ENCODE data around the gene TEAD1. TPM values are rescaled to one million over a fixed set of nuclear protein-coding genes. Genes with fewer than 3 reads are reported as not detected.

TEAD1 gene
- total RNA-seq, 6 donors from 2014 or later, result 53.5 to 141 (median 80.2) TPM

- 6 to 8% methylated on average over 8 to 13 of the region's 13 CpGs for WGBS, 2 donors
- peak overlapping the region in 2 of 4 donors; percentile 19 to 20 for H3K4me3 ChIP-seq
- H3K36me3 ChIP-seq, result no peaks in the 10 kb centered on the region
- H3K9me3 ChIP-seq, result no peaks in the 10 kb centered on the region
- peak overlapping the region; percentile 82 to 92 (median 88) for H3K27ac ChIP-seq
- H3K27me3 ChIP-seq, result no peaks in the 10 kb centered on the region
- ATAC-seq (ENCODE audit: low FRiP score in 2 of 2) (peak; percentile 84 to 93), DNase-seq (peak; percentile 47 to 70)
- H3K4me1 ChIP-seq, result peaks cover 39 to 57% (median 47%) of the 10 kb centered on the region in 4 donors
- TF ChIP-seq POLR2AphosphoS5 (IDR thresholded peaks at IDR 0.05), result peak; percentile 79 to 81
- TF ChIP-seq, protein P1, sequence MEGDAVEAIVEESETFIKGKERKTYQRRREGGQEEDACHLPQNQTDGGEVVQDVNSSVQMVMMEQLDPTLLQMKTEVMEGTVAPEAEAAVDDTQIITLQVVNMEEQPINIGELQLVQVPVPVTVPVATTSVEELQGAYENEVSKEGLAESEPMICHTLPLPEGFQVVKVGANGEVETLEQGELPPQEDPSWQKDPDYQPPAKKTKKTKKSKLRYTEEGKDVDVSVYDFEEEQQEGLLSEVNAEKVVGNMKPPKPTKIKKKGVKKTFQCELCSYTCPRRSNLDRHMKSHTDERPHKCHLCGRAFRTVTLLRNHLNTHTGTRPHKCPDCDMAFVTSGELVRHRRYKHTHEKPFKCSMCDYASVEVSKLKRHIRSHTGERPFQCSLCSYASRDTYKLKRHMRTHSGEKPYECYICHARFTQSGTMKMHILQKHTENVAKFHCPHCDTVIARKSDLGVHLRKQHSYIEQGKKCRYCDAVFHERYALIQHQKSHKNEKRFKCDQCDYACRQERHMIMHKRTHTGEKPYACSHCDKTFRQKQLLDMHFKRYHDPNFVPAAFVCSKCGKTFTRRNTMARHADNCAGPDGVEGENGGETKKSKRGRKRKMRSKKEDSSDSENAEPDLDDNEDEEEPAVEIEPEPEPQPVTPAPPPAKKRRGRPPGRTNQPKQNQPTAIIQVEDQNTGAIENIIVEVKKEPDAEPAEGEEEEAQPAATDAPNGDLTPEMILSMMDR (IDR thresholded peaks at IDR 0.05), result peak in 1 of 6 experiments; percentile 3
- peak in 2 of 4 donors; percentile 21 to 33 for TF ChIP-seq POLR2A (IDR thresholded peaks at IDR 0.05)
- TF ChIP-seq EP300 (IDR thresholded peaks at IDR 0.05), result peak in 2 of 4 donors; percentile 72
These were observed 19.4 kb downstream of the TEAD1 start for GRCh38 chr11:12693479-12694182.

DNA sequence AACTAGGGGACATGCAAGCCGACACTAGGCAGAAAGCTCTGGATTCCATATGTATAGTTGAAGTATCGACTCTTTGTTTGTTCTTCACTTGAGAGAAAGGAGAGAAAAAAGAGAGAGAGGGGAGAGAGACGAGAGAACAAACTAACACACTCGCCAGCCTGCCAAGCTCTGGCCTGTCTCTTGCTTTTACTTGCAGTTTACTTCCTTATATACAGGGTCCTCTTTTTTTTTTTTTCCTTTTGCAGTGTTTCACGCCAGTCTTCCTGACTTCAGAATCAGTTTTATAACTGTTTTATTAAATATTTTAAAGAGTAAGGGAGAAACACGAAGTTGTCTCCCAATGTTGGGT is 19.9 kb downstream of the TEAD1 start:
- peak in 1 of 2 donors; percentile 27 for ATAC-seq (ENCODE audit: low FRiP score in 2 of 2)
- Histone ChIP-seq H3K4me1 (peaks cover 36 to 53% (median 44%) of the 10 kb centered on the region in 4 donors), H3K36me3 (no peaks in the 10 kb centered on the region), H3K27me3 (no peaks in the 10 kb centered on the region), H3K9me3 (no peaks in the 10 kb centered on the region), H3K4me3 (peak overlapping the region in 2 of 4 donors; percentile 19 to 20), H3K27ac (peak overlapping the region; percentile 82 to 92 (median 88))
- no peak for DNase-seq
- no peak for TF ChIP-seq POLR2AphosphoS5 (IDR thresholded peaks at IDR 0.05)
- TF ChIP-seq EP300 (IDR thresholded peaks at IDR 0.05), result no peak
- TF ChIP-seq, protein P1 (IDR thresholded peaks at IDR 0.05), result no peak
- TF ChIP-seq POLR2A (IDR thresholded peaks at IDR 0.05), result peak in 2 of 4 donors; percentile 12 to 21
- 7 to 10% methylated on average over 6 of the region's 6 CpGs for WGBS, 2 donors

- Histone ChIP-seq H3K4me1 (peaks cover 36 to 53% (median 43%) of the 10 kb centered on the region in 4 donors), H3K27ac (peak overlapping the region in 3 of 4 donors; percentile 82 to 92 (median 90))
These were observed 21.1 kb downstream of the TEAD1 start for GRCh38 chr11:12695221-12695794.

DNA sequence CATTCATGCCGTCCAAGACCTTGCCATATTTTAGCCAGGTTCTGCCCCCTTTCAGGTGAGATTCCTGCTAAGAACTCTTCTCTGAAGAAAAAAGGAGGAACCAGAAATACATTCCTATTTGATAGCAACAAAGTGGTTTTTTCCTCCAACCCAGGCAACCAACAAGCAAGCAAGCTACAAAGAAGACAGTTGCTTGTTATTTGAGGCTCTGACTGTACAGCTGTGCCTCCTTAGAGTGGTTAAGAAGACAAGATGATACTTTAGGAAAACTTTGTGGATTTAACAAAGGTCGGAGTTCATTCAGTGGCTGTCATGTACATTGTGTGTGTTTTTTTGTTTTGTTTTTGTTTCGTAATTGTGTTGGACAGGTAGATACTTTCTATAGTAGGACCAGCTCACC is 21.7 kb downstream of the TEAD1 start:
- 86 to 90% methylated on average over 3 of the region's 3 CpGs for WGBS, 2 donors
- Histone ChIP-seq H3K9me3 (no peaks in the 10 kb centered on the region), H3K27ac (peak overlapping the region in 2 of 4 donors; percentile 28 to 90), H3K4me3 (no peak overlapping the region), H3K4me1 (peaks cover 39 to 58% (median 45%) of the 10 kb centered on the region in 4 donors), H3K27me3 (no peaks in the 10 kb centered on the region), H3K36me3 (no peaks in the 10 kb centered on the region)
- DNase-seq, result no peak
- TF ChIP-seq, protein P1 (IDR thresholded peaks at IDR 0.05), result no peak
- no peak for TF ChIP-seq EP300 (IDR thresholded peaks at IDR 0.05)
- no peak for TF ChIP-seq POLR2AphosphoS5 (IDR thresholded peaks at IDR 0.05)
- no peak for TF ChIP-seq POLR2A (IDR thresholded peaks at IDR 0.05)
- no peak for ATAC-seq (ENCODE audit: low FRiP score in 2 of 2)

More at GRCh38 chr11:12695221-12695794, 21.1 kb downstream of the TEAD1 start:
- ATAC-seq (ENCODE audit: low FRiP score in 2 of 2) (no peak), DNase-seq (no peak)
- WGBS, 2 donors, result 87 to 90% methylated on average over 2 of the region's 2 CpGs
- H3K4me3 ChIP-seq, result no peak overlapping the region
- H3K27me3 ChIP-seq, result no peaks in the 10 kb centered on the region
- H3K36me3 ChIP-seq, result no peaks in the 10 kb centered on the region
- no peaks in the 10 kb centered on the region for H3K9me3 ChIP-seq
- TF ChIP-seq POLR2A (IDR thresholded peaks at IDR 0.05), result no peak
- TF ChIP-seq, protein P1 (IDR thresholded peaks at IDR 0.05), result no peak
- no peak for TF ChIP-seq POLR2AphosphoS5 (IDR thresholded peaks at IDR 0.05)
